Mesendoderm (in vitro differentiated cells): Measurements from ENCODE around the gene RHEX.

Experiments
- DNase-seq: peaks from one replicate; pipeline ENCODE4 v3.0.0; 2013
- H2AK5ac ChIP-seq: 2 replicates; pipeline ENCODE4 v1.6.1; 2013; ENCODE audit warnings: low read length, inconsistent platforms
- H2BK120ac ChIP-seq: 2 replicates; pipeline ENCODE4 v1.6.1; 2013; ENCODE audit warnings: low read depth, mild to moderate bottlenecking, low read length, moderate library complexity, mixed read lengths
- H2BK15ac ChIP-seq: replicated peaks from 2 replicates; pipeline ENCODE4 v1.6.1; 2013; ENCODE audit warnings: low read depth, mild to moderate bottlenecking, moderate library complexity
- H2BK5ac ChIP-seq: 2 replicates; pipeline ENCODE4 v1.6.1; 2013; ENCODE audit warnings: low read length, inconsistent platforms
- H3K18ac ChIP-seq: 2 replicates; pipeline ENCODE4 v1.6.1; 2013; ENCODE audit warnings: mild to moderate bottlenecking, low read length, mixed read lengths
- H3K23ac ChIP-seq: one replicate; pipeline ENCODE4 v1.6.1; 2013; ENCODE audit warnings: low read length
- H3K27ac ChIP-seq: 2 replicates; pipeline ENCODE4 v1.5.1; 2013; ENCODE audit warnings: low read depth, mild to moderate bottlenecking, inconsistent platforms, low read length, moderate library complexity
- H3K27me3 ChIP-seq: 2 replicates; pipeline ENCODE4 v1.6.1; 2013; ENCODE audit warnings: low read length, control low read depth, mild to moderate bottlenecking, inconsistent platforms; ENCODE audit not compliant: insufficient read depth, poor library complexity
- H3K36me3 ChIP-seq: 2 replicates; pipeline ENCODE4 v1.6.1; 2013; ENCODE audit warnings: low read length, inconsistent platforms; ENCODE audit not compliant: control insufficient read depth, insufficient read depth
- H3K4ac ChIP-seq: one replicate; pipeline ENCODE4 v1.6.1; 2013; ENCODE audit warnings: low read depth, mild to moderate bottlenecking, low read length, moderate library complexity
- H3K4me1 ChIP-seq: 2 replicates; pipeline ENCODE4 v1.6.1; 2013; ENCODE audit warnings: low read depth, low read length, inconsistent platforms; ENCODE audit not compliant: control insufficient read depth
- H3K4me2 ChIP-seq: 2 replicates; pipeline ENCODE4 v1.6.1; 2013; ENCODE audit warnings: low read length
- H3K4me3 ChIP-seq: 2 replicates; pipeline ENCODE4 v1.5.1; 2013; ENCODE audit warnings: mild to moderate bottlenecking, low read length
- H3K56ac ChIP-seq: one replicate; pipeline ENCODE4 v1.6.1; 2013; ENCODE audit warnings: low read length
- H3K79me1 ChIP-seq: 2 replicates; pipeline ENCODE4 v1.6.1; 2013; ENCODE audit warnings: low read length, inconsistent platforms
- H3K79me2 ChIP-seq: 2 replicates; pipeline ENCODE4 v1.6.1; 2013; ENCODE audit warnings: mild to moderate bottlenecking, low read length; ENCODE audit not compliant: control insufficient read depth, insufficient read depth
- H3K9ac ChIP-seq: 2 replicates; pipeline ENCODE4 v1.6.1; 2013; ENCODE audit warnings: low read length, inconsistent platforms
- H4K5ac ChIP-seq: one replicate; pipeline ENCODE4 v1.6.1; 2013; ENCODE audit warnings: low read length
- H4K8ac ChIP-seq: one replicate; pipeline ENCODE4 v1.6.1; 2013; ENCODE audit warnings: low read depth, mild to moderate bottlenecking, control low read depth, low read length, moderate library complexity
- WGBS: extraction: QIAGEN DNeasy Blood & Tissue Kit; methylation state at CpG from one replicate; pipeline ENCODE4 v1.1.7; 2013; ENCODE audit warnings: low lambda C conversion rate, missing lambda C conversion rate; ENCODE audit not compliant: insufficient coverage; ENCODE audit errors: extremely low coverage; 5-methylcytosine and 5-hydroxymethylcytosine counted together

RHEX gene

GRCh38 chr1:206114692-206115640 lies 62.0 kb downstream of the RHEX start:
- WGBS: no CpG with 5 or more reads among the region's 6 CpGs
- H2BK15ac ChIP-seq: no peak overlapping the region
- H3K36me3 ChIP-seq: no peaks in the 10 kb centered on the region
- H3K4me1 ChIP-seq: peaks cover 3% of the 10 kb centered on the region
- H3K79me1 ChIP-seq: no peaks in the 10 kb centered on the region
- DNase-seq: no peak
- H4K8ac ChIP-seq: no peak overlapping the region
- no peak overlapping the region for H3K4me2 ChIP-seq
- no peak overlapping the region for H2BK120ac ChIP-seq
- H3K79me2 ChIP-seq: no peaks in the 10 kb centered on the region
- no peak overlapping the region for H3K23ac ChIP-seq
- H3K56ac ChIP-seq: no peak overlapping the region
- no peak overlapping the region for H2AK5ac ChIP-seq
- no peak overlapping the region for H4K5ac ChIP-seq
- H3K27ac ChIP-seq: no peak overlapping the region
- H3K9ac ChIP-seq: no peak overlapping the region
- H3K18ac ChIP-seq: no peak overlapping the region
- H2BK5ac ChIP-seq: no peak overlapping the region
- no peaks in the 10 kb centered on the region for H3K27me3 ChIP-seq
- H3K4ac ChIP-seq: no peak overlapping the region
- no peak overlapping the region for H3K4me3 ChIP-seq

- H3K4me3 ChIP-seq: no peak overlapping the region
- no peak overlapping the region for H3K9ac ChIP-seq
- H2BK15ac ChIP-seq: no peak overlapping the region
- no peak overlapping the region for H4K5ac ChIP-seq
- H3K36me3 ChIP-seq: no peaks in the 10 kb centered on the region
- no peak overlapping the region for H3K23ac ChIP-seq
- peaks cover 3% of the 10 kb centered on the region for H3K4me1 ChIP-seq
- no peaks in the 10 kb centered on the region for H3K79me1 ChIP-seq
- H4K8ac ChIP-seq: no peak overlapping the region
- no peak overlapping the region for H3K27ac ChIP-seq
- H3K79me2 ChIP-seq: no peaks in the 10 kb centered on the region
- H3K56ac ChIP-seq: no peak overlapping the region
- H3K4ac ChIP-seq: no peak overlapping the region
- no peaks in the 10 kb centered on the region for H3K27me3 ChIP-seq
- H2AK5ac ChIP-seq: no peak overlapping the region
- H3K4me2 ChIP-seq: no peak overlapping the region
- no peak overlapping the region for H2BK5ac ChIP-seq
- no peak for DNase-seq
- H2BK120ac ChIP-seq: no peak overlapping the region
- no CpG with 5 or more reads among the region's 8 CpGs for WGBS
- no peak overlapping the region for H3K18ac ChIP-seq
Observed at GRCh38 chr1:206115791-206116190, 62.8 kb downstream of the RHEX start.

DNA sequence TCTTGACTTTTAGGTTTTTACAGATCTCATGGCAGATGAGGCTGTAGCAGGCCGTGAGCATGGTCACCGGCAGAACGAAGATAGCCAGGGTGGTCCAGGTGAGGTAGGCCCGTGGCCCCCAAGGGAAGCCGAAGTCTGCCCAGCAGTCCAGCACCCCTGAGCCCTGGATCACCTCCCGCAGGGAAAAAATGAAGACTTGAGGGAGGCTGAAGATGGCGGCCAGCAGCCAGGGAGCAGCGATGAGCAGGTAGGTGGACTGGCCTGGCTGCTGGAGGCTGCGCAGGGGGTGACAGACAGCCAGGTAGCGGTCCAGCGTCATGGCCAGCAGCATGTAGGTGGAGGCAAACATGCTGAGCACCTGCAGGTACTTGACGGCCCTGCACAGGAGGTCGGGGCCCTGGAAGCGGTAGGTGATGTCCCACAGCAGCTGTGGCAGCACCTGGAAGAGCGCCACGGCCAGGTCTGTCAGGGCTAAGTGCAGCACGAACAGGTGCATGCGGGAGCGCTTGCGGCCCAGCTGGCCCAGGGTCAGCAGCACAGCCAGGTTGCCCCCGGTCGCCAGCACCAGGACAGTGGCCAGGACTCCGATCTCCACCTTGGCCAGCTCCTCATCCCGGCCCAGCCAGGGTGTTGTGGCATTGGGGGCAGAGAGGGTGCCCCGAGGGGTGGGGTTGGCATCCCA lies 63.4 kb downstream of the RHEX start:
- no peak overlapping the region for H3K4me2 ChIP-seq
- H3K79me1 ChIP-seq: no peaks in the 10 kb centered on the region
- no peak overlapping the region for H2BK120ac ChIP-seq
- no peak overlapping the region for H3K18ac ChIP-seq
- H2AK5ac ChIP-seq: no peak overlapping the region
- H3K36me3 ChIP-seq: no peaks in the 10 kb centered on the region
- H3K4me3 ChIP-seq: no peak overlapping the region
- no peak overlapping the region for H3K23ac ChIP-seq
- no peak overlapping the region for H3K27ac ChIP-seq
- no peak overlapping the region for H2BK5ac ChIP-seq
- H3K79me2 ChIP-seq: no peaks in the 10 kb centered on the region
- no peak overlapping the region for H3K9ac ChIP-seq
- H2BK15ac ChIP-seq: no peak overlapping the region
- H3K56ac ChIP-seq: no peak overlapping the region
- H3K4me1 ChIP-seq: peaks cover 3% of the 10 kb centered on the region
- no CpG with 5 or more reads among the region's 25 CpGs for WGBS
- H4K5ac ChIP-seq: no peak overlapping the region
- no peaks in the 10 kb centered on the region for H3K27me3 ChIP-seq
- DNase-seq: no peak
- H4K8ac ChIP-seq: no peak overlapping the region
- no peak overlapping the region for H3K4ac ChIP-seq

- no peak overlapping the region for H3K23ac ChIP-seq
- H2BK120ac ChIP-seq: no peak overlapping the region
- no peaks in the 10 kb centered on the region for H3K36me3 ChIP-seq
- no CpG with 5 or more reads among the region's 5 CpGs for WGBS
- H3K9ac ChIP-seq: peak overlapping the region; percentile 44
- H4K8ac ChIP-seq: no peak overlapping the region
- no peak overlapping the region for H3K4ac ChIP-seq
- no peaks in the 10 kb centered on the region for H3K27me3 ChIP-seq
- no peaks in the 10 kb centered on the region for H3K79me1 ChIP-seq
- H2AK5ac ChIP-seq: no peak overlapping the region
- DNase-seq: no peak
- H3K4me3 ChIP-seq: peak overlapping the region; percentile 24
- H3K4me2 ChIP-seq: peak overlapping the region; percentile 85
- H2BK15ac ChIP-seq: no peak overlapping the region
- H3K56ac ChIP-seq: peak overlapping the region; percentile 60
- H4K5ac ChIP-seq: no peak overlapping the region
- no peak overlapping the region for H3K18ac ChIP-seq
- no peaks in the 10 kb centered on the region for H3K79me2 ChIP-seq
- H3K27ac ChIP-seq: no peak overlapping the region
- H2BK5ac ChIP-seq: no peak overlapping the region
- peaks cover 3% of the 10 kb centered on the region for H3K4me1 ChIP-seq
Observed at GRCh38 chr1:206116873-206117150, 63.8 kb downstream of the RHEX start.

DNA sequence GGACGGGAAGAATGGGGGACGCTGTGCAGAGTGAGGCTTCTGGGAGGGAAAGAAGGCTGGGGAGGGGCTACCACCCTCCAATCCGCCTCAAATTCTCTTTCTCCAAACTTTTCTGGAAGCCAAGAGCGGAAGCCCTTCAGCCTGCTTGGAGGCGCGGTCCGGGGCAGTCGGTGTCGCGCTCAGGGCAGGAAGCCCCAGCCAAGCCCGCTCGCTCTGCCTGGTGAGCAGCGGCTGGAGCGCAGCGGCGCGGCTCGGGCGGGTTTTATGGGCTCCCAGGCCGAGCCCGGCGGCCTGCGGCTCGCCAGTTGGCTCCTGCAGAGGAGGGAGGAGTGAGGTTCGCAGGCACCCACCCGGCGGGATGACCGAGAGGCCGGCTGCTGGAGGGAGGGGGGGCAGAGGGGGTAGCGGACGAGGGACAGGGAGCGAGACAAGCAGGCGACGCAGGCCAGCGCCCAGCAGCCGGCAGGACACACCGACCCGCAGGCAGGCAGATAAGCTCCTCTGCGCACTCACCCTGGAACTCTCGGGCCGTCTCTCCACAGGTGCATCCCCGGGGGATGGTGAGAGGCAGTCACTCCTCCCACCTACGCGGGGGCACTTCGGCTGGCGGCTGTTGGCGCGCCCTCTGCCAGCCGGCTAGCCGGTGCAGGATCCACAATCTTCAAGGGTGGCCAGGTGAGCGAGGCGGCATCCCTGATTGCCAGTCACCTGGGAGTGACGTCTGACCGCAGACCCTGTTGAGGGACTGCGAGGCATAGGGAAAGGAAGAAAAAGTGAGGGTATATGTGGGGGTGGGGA lies 64.4 kb downstream of the RHEX start, which contains the start of gene AVPR1B:
Gene AVPR1B (minus strand): TSS at position 238 of the 798 bp plus-strand sequence. CDS start 498 bp downstream, outside the sequence.
- H3K23ac ChIP-seq: no peak within 1 kb of the TSS
- no CpG with 5 or more reads among the region's 55 CpGs for WGBS
- peak; percentile 63 for DNase-seq

More for the DNA sequence above, 64.4 kb downstream of the RHEX start, which contains the start of gene AVPR1B:
- H3K27me3 ChIP-seq: no peaks in the 10 kb centered on the region
- H3K4me3 ChIP-seq: peak within 1 kb of the TSS; percentile 24
- no peak within 1 kb of the TSS for H2AK5ac ChIP-seq
- no peaks in the 10 kb centered on the region for H3K36me3 ChIP-seq
- H3K4me1 ChIP-seq: peaks cover 3% of the 10 kb centered on the region
- no peak within 1 kb of the TSS for H4K8ac ChIP-seq
- no peaks in the 10 kb centered on the region for H3K79me2 ChIP-seq
- peak within 1 kb of the TSS; percentile 85 for H3K4me2 ChIP-seq
- no peak within 1 kb of the TSS for H2BK120ac ChIP-seq
- no peak within 1 kb of the TSS for H3K27ac ChIP-seq
- peak within 1 kb of the TSS; percentile 76 for H3K56ac ChIP-seq
- no peak within 1 kb of the TSS for H2BK15ac ChIP-seq
- no peak within 1 kb of the TSS for H2BK5ac ChIP-seq
- H3K4ac ChIP-seq: no peak within 1 kb of the TSS
- H3K79me1 ChIP-seq: no peaks in the 10 kb centered on the region
- H3K9ac ChIP-seq: peak within 1 kb of the TSS; percentile 44
- no peak within 1 kb of the TSS for H3K18ac ChIP-seq
- no peak within 1 kb of the TSS for H4K5ac ChIP-seq
